CD14-positive monocyte (primary cell): ENCODE data around the gene BACH2. TPM values are rescaled to one million over a fixed set of nuclear protein-coding genes. Genes with fewer than 3 reads are reported as not detected.

ENCODE experiments used
- DNase-seq, 3 donors: peaks; one replicate each; pipeline ENCODE4 v3.0.0-alpha.2; 2011 to 2022
- H2AFZ ChIP-seq: 2 replicates; pipeline ENCODE4 v1.6.0; 2012; ENCODE audit warnings: mild to moderate bottlenecking, low read depth, low read length, inconsistent platforms; ENCODE audit not compliant: insufficient read depth, poor library complexity, severe bottlenecking
- H3K27ac ChIP-seq, 2 donors: 1 replicate in 1 of 2; 2 replicates in 1 of 2; pipeline ENCODE4 v1.5.1; 2012 to 2013; ENCODE audit warnings: low read length in 2 of 2, control low read depth in 1 of 2, inconsistent platforms in 1 of 2, low read depth in 1 of 2, mild to moderate bottlenecking in 1 of 2
- H3K27me3 ChIP-seq, 2 donors: one replicate each; pipeline versions ENCODE4 v1.6.0 to v1.6.1; 2011 to 2013; ENCODE audit warnings: low read length in 2 of 2; ENCODE audit not compliant: control insufficient read depth in 2 of 2, insufficient read depth in 2 of 2
- H3K36me3 ChIP-seq, 2 donors: replicated peaks in 1 of 2; 1 replicate in 1 of 2; 2 replicates in 1 of 2; pipeline versions ENCODE4 v1.5.1 to v1.6.1; 2012 to 2013; ENCODE audit warnings: low read length in 2 of 2, control low read depth in 1 of 2, inconsistent platforms in 1 of 2, mild to moderate bottlenecking in 1 of 2; ENCODE audit not compliant: insufficient read depth in 2 of 2, control insufficient read depth in 1 of 2
- H3K4me1 ChIP-seq, 2 donors: 1 replicate in 1 of 2; 2 replicates in 1 of 2; pipeline versions ENCODE4 v1.5.1 to v1.6.1; 2012 to 2013; ENCODE audit warnings: low read length in 2 of 2, control low read depth in 1 of 2, inconsistent platforms in 1 of 2, mild to moderate bottlenecking in 1 of 2, moderate library complexity in 1 of 2; ENCODE audit not compliant: insufficient read depth in 2 of 2, control insufficient read depth in 1 of 2
- H3K4me2 ChIP-seq: replicated peaks from 2 replicates; pipeline ENCODE3; 2012; ENCODE audit warnings: low read length, moderate library complexity, mild to moderate bottlenecking; ENCODE audit not compliant: poor library complexity, severe bottlenecking; ENCODE audit errors: extremely low read depth
- H3K4me3 ChIP-seq, 3 experiments: fragments of 200-600 bp in 1 of 3; sonication (generic) in 1 of 3; replicated peaks in 1 of 3; 1 replicate in 2 of 3; 2 replicates in 1 of 3; pipeline ENCODE4 v1.5.1; 2011 to 2013; ENCODE audit warnings: low read length in 3 of 3, mild to moderate bottlenecking in 3 of 3, control low read depth in 2 of 3, low read depth in 2 of 3, inconsistent platforms in 1 of 3, moderate library complexity in 1 of 3
- H3K79me2 ChIP-seq: 2 replicates; pipeline ENCODE4 v1.6.0; 2012; ENCODE audit warnings: mild to moderate bottlenecking, control low read depth, inconsistent platforms, low read length, moderate library complexity; ENCODE audit not compliant: insufficient read depth
- H3K9ac ChIP-seq: 2 replicates; pipeline ENCODE4 v1.6.0; 2017; ENCODE audit warnings: low read length, mild to moderate bottlenecking; ENCODE audit not compliant: insufficient read depth, poor library complexity, severe bottlenecking
- H3K9me3 ChIP-seq, 2 donors: replicated peaks in 1 of 2; 1 replicate in 1 of 2; 2 replicates in 1 of 2; pipeline versions ENCODE4 v1.5.1 to v1.6.1; 2012 to 2013; ENCODE audit warnings: low read length in 2 of 2, control low read depth in 1 of 2; ENCODE audit not compliant: control insufficient read depth in 1 of 2, insufficient read depth in 1 of 2
- H4K20me1 ChIP-seq: 2 replicates; pipeline ENCODE4 v1.6.0; 2012; ENCODE audit warnings: mild to moderate bottlenecking, low read length, control low read depth, moderate library complexity; ENCODE audit not compliant: insufficient read depth
- H3K27ac Mint-ChIP-seq, 7 donors: one replicate each; pipeline ENCODE4 v1.8.0; 2020; ENCODE audit warnings: mild to moderate bottlenecking in 7 of 7, mixed read lengths in 7 of 7, moderate library complexity in 6 of 7, inconsistent platforms in 2 of 7
- H3K27me3 Mint-ChIP-seq, 3 donors: one replicate each; pipeline ENCODE4 v1.8.0; 2021 to 2022; ENCODE audit warnings: low read depth in 3 of 3, mild to moderate bottlenecking in 3 of 3, mixed read lengths in 3 of 3, moderate library complexity in 3 of 3, inconsistent platforms in 1 of 3
- H3K36me3 Mint-ChIP-seq, 2 donors: one replicate each; pipeline ENCODE4 v1.8.0; 2020; ENCODE audit warnings: mixed read lengths in 2 of 2, inconsistent platforms in 1 of 2, mild to moderate bottlenecking in 1 of 2
- H3K4me1 Mint-ChIP-seq: one replicate; pipeline ENCODE4 v1.8.0; 2020; ENCODE audit warnings: mild to moderate bottlenecking, mixed read lengths
- H3K4me3 Mint-ChIP-seq, 2 donors: one replicate each; pipeline ENCODE4 v1.8.0; 2020; ENCODE audit warnings: mild to moderate bottlenecking in 2 of 2, mixed read lengths in 2 of 2, moderate library complexity in 1 of 2
- H3K9me3 Mint-ChIP-seq, 7 donors: one replicate each; pipeline ENCODE4 v1.8.0; 2020 to 2022; ENCODE audit warnings: mixed read lengths in 7 of 7, mild to moderate bottlenecking in 6 of 7, moderate library complexity in 6 of 7, inconsistent platforms in 2 of 7
- WGBS: methylation state at CpG from one replicate; pipeline ENCODE4 v1.1.5; 2013; ENCODE audit warnings: missing lambda C conversion rate; ENCODE audit not compliant: insufficient coverage; 5-methylcytosine and 5-hydroxymethylcytosine counted together
- intact Hi-C, 2 donors: fragments of 100-400 bp; cut with micrococcal nuclease; formaldehyde crosslinking; loops; one replicate each; pipeline versions ENCODE4 v1.15.0 to v1.15.1; 2023
- polyA plus RNA-seq, 3 donors: library from polyadenylated mRNA; depleted of rRNA in 1 of 3; unstranded in 2 of 3; stranded (reverse) in 1 of 3; fragments of 300-500 nt in 2 of 3; fragments of >200 nt in 1 of 3; fragmentation: Illumina TruSeq in 2 of 3; gene quantifications; 1 replicate in 2 of 3; 2 replicates in 1 of 3; pipeline ENCODE4 v1.2.3, GENCODE V29; 2012 to 2021
- TF ChIP-seq, protein P1 (sequence below): fragments of 200-600 bp; IDR thresholded peaks from one replicate; pipeline ENCODE4 v1.8.0; 2022; ENCODE audit warnings: antibody characterized with exemption, mild to moderate bottlenecking

The BACH2 gene
- polyA plus RNA-seq, 3 donors: 0.04 to 0.09 (median 0.05) TPM

GRCh38 chr6:89993411-89993810 lies 303.2 kb downstream of the BACH2 start:
- Histone ChIP-seq H2AFZ (no peak overlapping the region), H3K4me3 (no peak overlapping the region), H4K20me1 (no peaks in the 10 kb centered on the region), H3K27ac (no peak overlapping the region), H3K4me1 (peaks cover 0 to 4% of the 10 kb centered on the region in 2 donors), H3K9me3 (no peaks in the 10 kb centered on the region), H3K4me2 (no peak overlapping the region), H3K79me2 (no peaks in the 10 kb centered on the region), H3K27me3 (no peaks in the 10 kb centered on the region), H3K36me3 (no peaks in the 10 kb centered on the region), H3K9ac (no peak overlapping the region)
- Mint-ChIP-seq H3K4me3 (no peak overlapping the region), H3K9me3 (no peaks in the 10 kb centered on the region), H3K36me3 (no peaks in the 10 kb centered on the region), H3K4me1 (peaks cover 6% of the 10 kb centered on the region), H3K27me3 (peaks cover 0 to 2% (median 0%) of the 10 kb centered on the region in 3 donors), H3K27ac (no peak overlapping the region)
- WGBS: 100% methylated on average over 3 of the region's 3 CpGs
- TF ChIP-seq, protein P1, sequence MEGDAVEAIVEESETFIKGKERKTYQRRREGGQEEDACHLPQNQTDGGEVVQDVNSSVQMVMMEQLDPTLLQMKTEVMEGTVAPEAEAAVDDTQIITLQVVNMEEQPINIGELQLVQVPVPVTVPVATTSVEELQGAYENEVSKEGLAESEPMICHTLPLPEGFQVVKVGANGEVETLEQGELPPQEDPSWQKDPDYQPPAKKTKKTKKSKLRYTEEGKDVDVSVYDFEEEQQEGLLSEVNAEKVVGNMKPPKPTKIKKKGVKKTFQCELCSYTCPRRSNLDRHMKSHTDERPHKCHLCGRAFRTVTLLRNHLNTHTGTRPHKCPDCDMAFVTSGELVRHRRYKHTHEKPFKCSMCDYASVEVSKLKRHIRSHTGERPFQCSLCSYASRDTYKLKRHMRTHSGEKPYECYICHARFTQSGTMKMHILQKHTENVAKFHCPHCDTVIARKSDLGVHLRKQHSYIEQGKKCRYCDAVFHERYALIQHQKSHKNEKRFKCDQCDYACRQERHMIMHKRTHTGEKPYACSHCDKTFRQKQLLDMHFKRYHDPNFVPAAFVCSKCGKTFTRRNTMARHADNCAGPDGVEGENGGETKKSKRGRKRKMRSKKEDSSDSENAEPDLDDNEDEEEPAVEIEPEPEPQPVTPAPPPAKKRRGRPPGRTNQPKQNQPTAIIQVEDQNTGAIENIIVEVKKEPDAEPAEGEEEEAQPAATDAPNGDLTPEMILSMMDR: no peak
- intact Hi-C loops: no loop called here
- no peak for DNase-seq

DNA sequence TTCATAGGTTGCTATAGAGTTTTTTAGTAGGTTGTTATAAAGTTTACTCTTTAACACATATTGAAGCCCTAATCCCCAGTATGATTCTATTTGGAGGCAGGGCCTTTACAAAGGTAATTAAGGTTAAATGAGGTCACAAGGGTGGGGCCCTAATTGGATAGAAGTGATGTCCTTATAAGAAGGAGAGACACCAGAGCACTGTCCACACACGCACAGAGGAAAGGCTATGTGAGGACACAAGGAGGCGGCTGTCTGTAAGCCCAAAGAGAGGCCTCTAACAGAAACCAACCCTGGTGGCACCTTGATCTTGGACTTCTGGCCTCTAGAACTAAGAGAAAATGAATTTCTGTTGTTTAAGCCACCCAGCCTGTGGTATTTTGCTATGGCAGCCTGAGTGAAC lies 303.8 kb downstream of the BACH2 start:
- Histone ChIP-seq H3K79me2 (no peaks in the 10 kb centered on the region), H3K27me3 (no peaks in the 10 kb centered on the region), H3K4me2 (no peak overlapping the region), H3K27ac (no peak overlapping the region), H3K4me3 (no peak overlapping the region), H3K9ac (no peak overlapping the region), H3K9me3 (no peaks in the 10 kb centered on the region), H3K36me3 (no peaks in the 10 kb centered on the region), H3K4me1 (peaks cover 0 to 4% of the 10 kb centered on the region in 2 donors), H4K20me1 (no peaks in the 10 kb centered on the region), H2AFZ (no peak overlapping the region)
- Mint-ChIP-seq H3K4me3 (no peak overlapping the region), H3K4me1 (peaks cover 6% of the 10 kb centered on the region), H3K27me3 (peaks cover 0 to 2% (median 0%) of the 10 kb centered on the region in 3 donors), H3K36me3 (no peaks in the 10 kb centered on the region), H3K27ac (no peak overlapping the region), H3K9me3 (no peaks in the 10 kb centered on the region)
- intact Hi-C loops: no loop called here
- TF ChIP-seq, protein P1: no peak
- no peak for DNase-seq
- WGBS: 100% methylated on average over 2 of the region's 2 CpGs
